AG04449 (cell line): ENCODE results near the gene CXADR.

Experiments used
- CTCF ChIA-PET: fragments of 350-600 bp; formaldehyde crosslinking; extraction: SDS; loops from one replicate; lab custom pipeline; 2021; ENCODE audit warnings: antibody characterized with exemption; lab: Yijun Ruan, JAX
- POLR2A ChIA-PET: fragments of 400-600, 350-600 bp; formaldehyde crosslinking; extraction: SDS; loops from one replicate; lab custom pipeline; 2020; ENCODE audit warnings: antibody characterized with exemption, inconsistent platforms; lab: Yijun Ruan, JAX
- DNase-seq: peaks from one replicate; pipeline ENCODE4 v3.0.0-alpha.2; 2010; ENCODE audit warnings: low read depth, low spot score
- H3K4me3 ChIP-seq: 2 replicates; pipeline ENCODE4 v1.5.1; 2011; ENCODE audit warnings: low read depth, mild to moderate bottlenecking, control low read depth, low read length
- CTCF ChIP-seq: IDR thresholded peaks from one replicate; pipeline ENCODE4 v1.5.1; 2011; ENCODE audit warnings: mild to moderate bottlenecking, moderate library complexity, low read length, control low read depth, inconsistent platforms; ENCODE audit not compliant: insufficient read depth; ENCODE audit errors: missing control alignments

CXADR gene

GRCh38 chr21:17527240-17527639 lies 14.4 kb downstream of the CXADR start:
- no peak for DNase-seq
- CTCF ChIA-PET = no interaction called here

GRCh38 chr21:17527711-17528110 lies 14.9 kb downstream of the CXADR start:
- ChIA-PET CTCF (no interaction called here), POLR2A (no interaction called here)
- DNase-seq = no peak
- no peak for TF ChIP-seq CTCF
- H3K4me3 ChIP-seq = no peak overlapping the region

More at GRCh38 chr21:17527240-17527639, 14.4 kb downstream of the CXADR start:
- TF ChIP-seq CTCF = no peak
- POLR2A ChIA-PET = no interaction called here
- no peak overlapping the region for H3K4me3 ChIP-seq

- CTCF ChIA-PET = interaction anchor here (1.6 kb wide), 1 partner anchor 17 kb away, joined by 3 read pairs; the partner anchor contains the start of gene CXADR
- no peak for DNase-seq
- no peak overlapping the region for H3K4me3 ChIP-seq
- POLR2A ChIA-PET = no interaction called here
- TF ChIP-seq CTCF = no peak
These were observed 16.8 kb downstream of the CXADR start for GRCh38 chr21:17529648-17530047.

- ChIA-PET CTCF (no interaction called here), POLR2A (no interaction called here)
- TF ChIP-seq CTCF = no peak
- no peak for DNase-seq
- no peak overlapping the region for H3K4me3 ChIP-seq
These were observed 19.4 kb downstream of the CXADR start for GRCh38 chr21:17532292-17532691.

- POLR2A ChIA-PET = no interaction called here
- DNase-seq = no peak
- no peak overlapping the region for H3K4me3 ChIP-seq
- TF ChIP-seq CTCF = no peak
- CTCF ChIA-PET = no interaction called here
These were observed 23.5 kb downstream of the CXADR start for GRCh38 chr21:17536381-17536780.

GRCh38 chr21:17537299-17537698 lies 24.5 kb downstream of the CXADR start:
- DNase-seq = no peak
- no peak for TF ChIP-seq CTCF
- H3K4me3 ChIP-seq = no peak overlapping the region
- CTCF ChIA-PET = no interaction called here
- POLR2A ChIA-PET = no interaction called here

GRCh38 chr21:17538576-17538975 lies 25.7 kb downstream of the CXADR start:
- DNase-seq = no peak
- ChIA-PET CTCF (no interaction called here), POLR2A (no interaction called here)
- no peak for TF ChIP-seq CTCF
- H3K4me3 ChIP-seq = no peak overlapping the region
